ENCODE measurements around the gene TUBB4B.

The TUBB4B gene

GRCh38 chr9:137240841-137241489 lies at the start of gene TUBB4B:
TSS of gene TUBB4B (plus strand) at chr9:137241287. CDS start at chr9:137241361, 74 bp downstream.
- Mint-ChIP-seq H3K36me3 (peaks cover 49% of the 10 kb centered on the region), H3K4me1 (peaks cover 45% of the 10 kb centered on the region), H3K9me3 (no peaks in the 10 kb centered on the region), H3K4me3 (peak within 1 kb of the TSS; percentile 85), H3K27ac (peak within 1 kb of the TSS; percentile 98)
- DNase-seq (ENCODE audit: low spot score in 2 of 2) (peak; percentile 90 to 97), ATAC-seq (peak; percentile 87)

GRCh38 chr9:137191691-137192447 lies 49.2 kb upstream of the TUBB4B start:
- peaks cover 36% of the 10 kb centered on the region for H3K36me3 Mint-ChIP-seq
- no peak for DNase-seq (ENCODE audit: low spot score in 2 of 2)
- peaks cover 36% of the 10 kb centered on the region for H3K4me1 Mint-ChIP-seq
- ATAC-seq, result no peak
- H3K4me3 Mint-ChIP-seq, result no peak overlapping the region
- H3K9me3 Mint-ChIP-seq, result no peaks in the 10 kb centered on the region
- H3K27ac Mint-ChIP-seq, result peak overlapping the region; percentile 95

- DNase-seq (ENCODE audit: low spot score in 2 of 2), result no peak
- H3K4me1 Mint-ChIP-seq, result peaks cover 30% of the 10 kb centered on the region
- ATAC-seq, result no peak
- no peaks in the 10 kb centered on the region for H3K9me3 Mint-ChIP-seq
- H3K27ac Mint-ChIP-seq, result no peak overlapping the region
- H3K36me3 Mint-ChIP-seq, result peaks cover 30% of the 10 kb centered on the region
- no peak overlapping the region for H3K4me3 Mint-ChIP-seq
Observed at GRCh38 chr9:137192448-137192780, 48.7 kb upstream of the TUBB4B start.

- peaks cover 26% of the 10 kb centered on the region for H3K36me3 Mint-ChIP-seq
- no peak overlapping the region for H3K4me3 Mint-ChIP-seq
- ATAC-seq, result no peak
- no peak overlapping the region for H3K27ac Mint-ChIP-seq
- H3K4me1 Mint-ChIP-seq, result peaks cover 26% of the 10 kb centered on the region
- DNase-seq (ENCODE audit: low spot score in 2 of 2), result no peak
- no peaks in the 10 kb centered on the region for H3K9me3 Mint-ChIP-seq
Observed at GRCh38 chr9:137192859-137193258, 48.2 kb upstream of the TUBB4B start.

GRCh38 chr9:137193771-137194170 lies 47.3 kb upstream of the TUBB4B start:
- H3K4me1 Mint-ChIP-seq, result peaks cover 25% of the 10 kb centered on the region
- H3K4me3 Mint-ChIP-seq, result no peak overlapping the region
- DNase-seq (ENCODE audit: low spot score in 2 of 2) (no peak), ATAC-seq (no peak)
- no peaks in the 10 kb centered on the region for H3K9me3 Mint-ChIP-seq
- peaks cover 19% of the 10 kb centered on the region for H3K36me3 Mint-ChIP-seq
- H3K27ac Mint-ChIP-seq, result no peak overlapping the region

- Mint-ChIP-seq H3K4me3 (no peak overlapping the region), H3K36me3 (peaks cover 14% of the 10 kb centered on the region), H3K4me1 (peaks cover 19% of the 10 kb centered on the region), H3K27ac (no peak overlapping the region), H3K9me3 (no peaks in the 10 kb centered on the region)
- no peak for DNase-seq (ENCODE audit: low spot score in 2 of 2)
- no peak for ATAC-seq
Observed at GRCh38 chr9:137194388-137194787, 46.7 kb upstream of the TUBB4B start.

- peaks cover 9% of the 10 kb centered on the region for H3K36me3 Mint-ChIP-seq
- DNase-seq (ENCODE audit: low spot score in 2 of 2), result no peak
- no peak overlapping the region for H3K4me3 Mint-ChIP-seq
- no peak overlapping the region for H3K27ac Mint-ChIP-seq
- no peak for ATAC-seq
- H3K9me3 Mint-ChIP-seq, result no peaks in the 10 kb centered on the region
- peaks cover 15% of the 10 kb centered on the region for H3K4me1 Mint-ChIP-seq
Observed at GRCh38 chr9:137194909-137195308, 46.2 kb upstream of the TUBB4B start.

- ATAC-seq (no peak), DNase-seq (ENCODE audit: low spot score in 2 of 2) (no peak)
- H3K9me3 Mint-ChIP-seq, result no peaks in the 10 kb centered on the region
- no peak overlapping the region for H3K27ac Mint-ChIP-seq
- no peak overlapping the region for H3K4me3 Mint-ChIP-seq
- H3K36me3 Mint-ChIP-seq, result peaks cover 4% of the 10 kb centered on the region
- peaks cover 11% of the 10 kb centered on the region for H3K4me1 Mint-ChIP-seq
Observed at GRCh38 chr9:137195525-137196220, 45.4 kb upstream of the TUBB4B start.

GRCh38 chr9:137198051-137198901 lies 42.8 kb upstream of the TUBB4B start:
- H3K4me1 Mint-ChIP-seq, result peaks cover 19% of the 10 kb centered on the region
- H3K9me3 Mint-ChIP-seq, result no peaks in the 10 kb centered on the region
- no peak overlapping the region for H3K27ac Mint-ChIP-seq
- DNase-seq (ENCODE audit: low spot score in 2 of 2), result no peak
- no peak for ATAC-seq
- peak overlapping the region; percentile 73 for H3K4me3 Mint-ChIP-seq
- no peaks in the 10 kb centered on the region for H3K36me3 Mint-ChIP-seq

GRCh38 chr9:137198902-137199283 lies 42.2 kb upstream of the TUBB4B start:
- DNase-seq (ENCODE audit: low spot score in 2 of 2), result no peak
- H3K27ac Mint-ChIP-seq, result no peak overlapping the region

GRCh38 chr9:137199411-137200121 lies 41.5 kb upstream of the TUBB4B start:
- DNase-seq (ENCODE audit: low spot score in 2 of 2) (no peak), ATAC-seq (no peak)
- peak overlapping the region; percentile 73 for H3K4me3 Mint-ChIP-seq
- H3K27ac Mint-ChIP-seq, result peak overlapping the region; percentile 82
- H3K36me3 Mint-ChIP-seq, result peaks cover 3% of the 10 kb centered on the region
- H3K9me3 Mint-ChIP-seq, result no peaks in the 10 kb centered on the region
- H3K4me1 Mint-ChIP-seq, result peaks cover 27% of the 10 kb centered on the region

More at GRCh38 chr9:137198902-137199283, 42.2 kb upstream of the TUBB4B start:
- H3K36me3 Mint-ChIP-seq, result no peaks in the 10 kb centered on the region
- ATAC-seq, result no peak
- H3K4me1 Mint-ChIP-seq, result peaks cover 20% of the 10 kb centered on the region
- no peaks in the 10 kb centered on the region for H3K9me3 Mint-ChIP-seq
- peak overlapping the region; percentile 73 for H3K4me3 Mint-ChIP-seq

- peak within 1 kb of the TSS; percentile 82 for H3K27ac Mint-ChIP-seq
- DNase-seq (ENCODE audit: low spot score in 2 of 2) (peak; percentile 90 to 98), ATAC-seq (peak; percentile 96)
- H3K36me3 Mint-ChIP-seq, result peaks cover 12% of the 10 kb centered on the region
- H3K9me3 Mint-ChIP-seq, result no peaks in the 10 kb centered on the region
- peaks cover 23% of the 10 kb centered on the region for H3K4me1 Mint-ChIP-seq
- H3K4me3 Mint-ChIP-seq, result peak within 1 kb of the TSS; percentile 79
Observed at GRCh38 chr9:137200311-137201204, 40.5 kb upstream of the TUBB4B start, which contains the start of gene TPRN. TSS of gene TPRN (minus strand) at chr9:137200741. CDS start at chr9:137200711, 30 bp downstream.

GRCh38 chr9:137201205-137201868 lies 39.8 kb upstream of the TUBB4B start:
- Mint-ChIP-seq H3K4me1 (peaks cover 31% of the 10 kb centered on the region), H3K9me3 (no peaks in the 10 kb centered on the region), H3K36me3 (peaks cover 16% of the 10 kb centered on the region), H3K27ac (peak overlapping the region; percentile 60), H3K4me3 (peak overlapping the region; percentile 79)
- DNase-seq (ENCODE audit: low spot score in 2 of 2) (no peak), ATAC-seq (no peak)

Data from stimulated activated effector memory CD8-positive, alpha-beta T cell treated with anti-CD3 and anti-CD28 coated beads, Interleukin-12 subunit alpha, Interleukin-12 subunit beta, amount 100 ng/mL, for 72 hours (primary cell).